UCSD-AML1 (cell line): ENCODE measurements around the gene DAP3.
"Not testable (repeated sequence)": the region's sequence is repeated elsewhere in the genome, so short reads cannot be mapped to it uniquely, and the experiment has no call there.

Source experiments
- DNase-seq: peaks from one replicate; lab custom pipeline; 2025; ENCODE audit not compliant: unreplicated experiment; lab: John Stamatoyannopoulos, UW

The DAP3 gene

DNA sequence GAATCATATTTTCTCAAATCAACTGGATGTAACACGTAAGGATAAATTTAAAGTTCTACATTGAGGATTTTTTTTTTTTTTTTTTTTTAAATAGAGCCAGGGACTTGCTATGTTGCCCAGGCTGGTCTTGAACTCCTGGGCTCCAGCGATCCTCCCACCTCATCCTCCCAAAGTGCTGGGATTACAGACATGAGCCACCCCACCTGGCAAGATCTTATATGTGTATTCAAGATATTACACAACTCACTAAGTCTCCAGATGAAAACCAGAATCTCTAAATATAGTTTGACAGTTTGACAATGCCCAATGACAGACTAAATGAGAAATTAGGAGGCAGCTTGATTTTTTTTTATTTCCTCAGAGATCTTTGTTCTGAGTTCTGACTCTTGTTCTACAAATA, 7.1 kb upstream of the DAP3 start:
- DNase-seq = no peak

DNA sequence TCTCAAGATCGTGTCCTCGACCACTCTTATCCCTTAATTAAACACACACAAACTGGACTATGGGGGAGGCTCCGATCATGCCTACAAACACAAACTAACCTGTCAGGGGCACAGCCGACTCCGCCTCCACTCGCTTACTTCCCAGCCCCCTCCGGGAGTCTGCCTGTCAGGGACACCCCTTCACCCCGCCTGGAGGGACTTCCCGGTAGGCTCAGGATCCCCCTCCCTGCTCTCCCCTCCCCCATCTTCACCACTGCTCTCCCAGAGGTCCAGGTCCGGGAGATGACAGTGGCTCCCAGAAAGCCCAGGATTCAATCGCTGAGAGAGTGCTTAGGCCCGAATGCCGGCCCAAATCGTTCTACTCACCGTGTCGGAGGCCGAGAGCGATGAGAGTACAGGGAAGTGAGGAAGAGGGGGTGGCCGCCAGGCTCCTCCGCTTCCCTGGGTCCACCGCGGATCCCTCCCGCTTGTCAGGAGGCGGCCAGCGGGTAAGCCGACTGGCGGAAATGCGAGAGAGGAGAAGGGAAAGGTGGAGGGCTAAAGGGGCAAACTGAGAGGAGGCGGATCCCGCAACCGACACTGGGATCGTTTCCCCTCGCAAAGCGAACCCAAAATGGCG, 1.1 kb upstream of the DAP3 start:
- not testable (repeated sequence) for DNase-seq

DNA sequence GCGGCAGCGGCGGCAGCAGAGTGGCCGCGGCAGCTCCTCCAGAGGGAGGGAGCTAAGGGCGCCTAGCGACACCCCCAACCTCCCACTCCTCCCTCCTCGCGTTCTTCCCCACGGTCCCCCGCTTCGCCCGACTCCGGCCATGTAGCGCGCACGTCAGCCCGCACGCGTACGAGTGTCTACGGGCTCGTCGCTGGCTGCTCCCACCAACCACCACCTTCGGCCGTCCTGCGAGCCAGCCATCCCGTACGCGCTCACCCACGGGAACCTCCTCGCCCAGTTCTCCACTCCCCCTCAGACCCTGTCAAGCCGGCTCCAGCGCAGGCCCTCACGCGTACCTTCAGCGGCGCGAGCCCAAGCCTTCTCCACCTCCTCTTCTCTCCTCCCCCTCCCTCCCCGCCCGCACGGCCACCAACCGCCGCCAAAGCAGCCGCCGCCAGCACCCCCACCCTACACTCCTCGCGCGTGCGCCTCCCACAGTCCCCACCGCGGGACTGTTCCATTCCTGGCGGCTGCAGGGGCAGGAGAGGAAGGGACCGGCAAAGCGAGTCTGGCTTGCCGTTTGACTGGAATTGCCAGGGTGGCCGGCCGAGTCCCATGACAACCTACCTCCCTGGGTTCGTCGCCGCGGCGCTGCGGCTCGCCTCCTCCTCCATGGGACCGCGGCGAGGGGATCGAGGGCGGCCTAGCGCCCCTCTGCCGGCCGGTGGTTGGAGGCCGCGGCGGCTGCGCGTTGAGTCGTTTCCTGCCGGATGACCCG, 389 bp upstream of the DAP3 start, which contains the start of gene YY1AP1:
Gene YY1AP1 (minus strand): TSS at position 451 of the 757 bp plus-strand sequence. CDS start 8,338 bp downstream, outside the sequence.
- peak; percentile 92 for DNase-seq

DNA sequence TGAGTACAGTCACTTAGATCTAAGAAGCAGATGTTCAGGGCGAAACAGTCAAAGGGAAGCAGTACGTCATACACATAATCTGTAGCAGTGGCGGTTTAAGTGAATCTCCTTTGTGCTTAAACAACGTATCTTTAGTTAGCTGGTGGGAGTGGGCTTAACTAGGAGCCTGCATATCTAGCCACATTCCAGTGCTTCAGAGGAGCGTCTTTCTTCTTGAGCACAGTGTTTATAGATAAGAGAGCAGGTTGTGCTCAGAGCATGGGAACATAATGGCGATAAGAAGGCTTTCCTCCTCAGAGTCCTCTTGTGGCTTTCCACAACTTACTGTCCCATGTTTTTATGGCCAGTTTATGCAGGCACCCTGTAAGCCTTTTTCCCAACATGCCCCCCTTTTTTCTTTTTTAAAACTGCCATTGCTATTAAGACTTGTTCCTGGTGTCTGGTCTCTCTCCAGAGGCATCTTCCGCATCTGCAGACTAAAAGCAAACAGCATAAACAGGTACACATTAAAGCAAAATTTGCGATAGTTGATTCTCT, 3.2 kb downstream of the DAP3 start:
- no peak for DNase-seq

DNA sequence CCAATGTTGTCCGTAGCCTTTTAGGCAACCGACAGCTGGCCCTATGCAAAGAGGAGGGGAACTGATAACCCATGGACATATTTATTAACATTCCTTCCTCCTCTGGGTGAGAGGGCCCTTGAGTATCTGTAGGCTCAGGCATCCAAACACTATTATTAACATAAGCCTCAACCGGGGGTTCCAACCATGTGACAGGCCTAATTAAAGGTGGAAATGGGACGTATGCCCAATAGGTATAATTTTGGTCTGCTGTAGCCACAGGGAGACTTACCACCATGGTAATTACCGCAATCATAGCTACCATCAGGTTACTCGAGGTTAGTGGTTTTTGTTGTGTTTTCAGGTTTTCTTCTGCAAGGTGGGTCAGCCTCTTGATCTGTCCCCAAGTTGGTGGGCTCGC, 5.3 kb downstream of the DAP3 start:
- DNase-seq = no peak

DNA sequence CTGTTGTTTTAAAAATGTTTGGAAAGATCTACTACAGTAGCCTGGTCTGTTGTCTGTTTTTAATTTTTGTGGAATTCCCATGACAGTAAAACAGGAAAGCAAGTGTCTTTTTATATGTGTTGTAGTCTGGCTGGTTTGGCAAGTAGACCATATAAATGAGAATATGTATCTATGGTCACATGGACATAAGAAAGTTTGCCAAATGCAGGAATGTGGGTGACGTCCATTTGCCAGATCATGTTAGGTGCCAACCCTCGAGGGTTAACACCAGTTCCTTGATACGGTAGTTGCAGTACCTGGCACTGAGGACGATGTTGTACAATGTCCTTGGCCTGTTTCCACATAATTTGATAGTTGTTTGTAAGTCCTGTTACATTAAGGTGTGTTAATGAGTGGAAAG, 6.2 kb downstream of the DAP3 start:
- DNase-seq = no peak

DNA sequence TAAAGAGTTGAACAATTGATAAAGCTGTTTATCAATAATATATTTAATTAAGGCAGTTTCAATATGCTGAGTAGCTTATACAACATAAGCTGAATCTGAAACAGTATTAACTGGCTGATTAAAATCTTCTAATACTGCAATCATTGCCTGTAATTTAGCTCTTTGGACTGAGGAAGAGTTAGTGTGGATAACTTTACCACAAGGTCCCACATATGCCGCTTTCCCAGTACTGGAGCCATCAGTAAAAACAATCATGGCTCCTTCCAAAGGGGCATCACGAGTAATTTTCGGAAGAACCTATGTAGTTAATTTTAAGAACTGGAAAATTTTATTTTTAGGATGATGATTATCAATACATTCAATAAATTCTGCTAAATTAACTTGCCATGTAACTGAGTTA, 6.7 kb downstream of the DAP3 start:
- no peak for DNase-seq

DNA sequence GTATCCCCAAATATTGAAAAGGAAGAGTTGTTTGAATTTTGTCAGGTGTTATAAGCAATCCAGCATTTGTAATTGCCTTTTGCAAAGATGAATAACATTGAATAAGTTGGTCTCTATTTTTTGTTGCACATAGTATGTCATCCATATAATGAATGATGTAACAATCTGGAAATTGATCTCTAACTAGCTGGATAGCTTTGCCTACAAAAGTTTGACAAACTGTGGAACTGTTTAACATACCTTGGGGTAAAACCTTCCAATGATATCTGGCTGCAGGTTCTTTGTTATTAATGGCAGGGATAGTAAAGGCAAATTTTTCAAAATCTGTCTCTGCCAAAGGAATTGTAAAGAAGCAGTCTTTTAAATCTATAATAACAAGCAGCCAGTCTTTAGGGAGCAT, 7.6 kb downstream of the DAP3 start:
- DNase-seq = no peak

DNA sequence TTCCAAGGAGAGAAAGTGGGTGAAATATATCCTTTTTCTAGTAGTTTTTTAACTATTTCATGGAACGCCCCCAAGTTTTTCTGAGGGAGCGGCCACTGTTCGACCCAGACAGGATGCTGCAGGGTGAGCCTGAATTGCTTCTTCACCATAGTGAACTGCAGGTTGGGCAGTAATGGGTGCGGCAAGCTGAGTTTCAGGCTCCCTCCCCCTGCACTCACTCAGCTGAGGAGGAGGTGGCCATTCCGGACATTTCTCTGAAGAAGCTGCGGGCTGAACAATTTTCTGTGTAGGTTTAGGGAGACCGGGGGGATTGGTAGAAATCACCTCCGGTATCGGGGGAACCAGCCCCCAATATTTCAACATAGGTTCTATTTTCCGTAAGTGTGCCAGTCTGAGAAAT, 8.2 kb downstream of the DAP3 start:
- no peak for DNase-seq

DNA sequence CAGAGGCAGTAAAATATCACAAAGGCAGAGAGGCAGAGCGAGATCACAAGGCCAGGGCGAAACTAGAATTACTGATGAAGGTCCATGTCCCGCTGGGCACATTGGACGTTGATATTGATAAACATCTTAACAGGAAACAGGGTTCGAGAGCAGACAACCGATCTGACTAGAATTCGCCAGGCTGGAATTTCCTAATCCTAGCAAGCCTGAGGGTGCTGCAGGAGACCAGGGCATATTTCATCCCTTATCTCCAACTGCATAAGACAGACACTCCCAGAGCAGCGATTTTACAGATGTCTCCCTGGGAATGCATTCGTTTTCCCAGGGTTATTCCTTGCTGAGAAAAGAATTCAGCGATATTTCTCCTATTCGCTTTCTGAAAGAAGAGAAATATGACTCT, 8.7 kb downstream of the DAP3 start:
- not testable (repeated sequence) for DNase-seq

DNA sequence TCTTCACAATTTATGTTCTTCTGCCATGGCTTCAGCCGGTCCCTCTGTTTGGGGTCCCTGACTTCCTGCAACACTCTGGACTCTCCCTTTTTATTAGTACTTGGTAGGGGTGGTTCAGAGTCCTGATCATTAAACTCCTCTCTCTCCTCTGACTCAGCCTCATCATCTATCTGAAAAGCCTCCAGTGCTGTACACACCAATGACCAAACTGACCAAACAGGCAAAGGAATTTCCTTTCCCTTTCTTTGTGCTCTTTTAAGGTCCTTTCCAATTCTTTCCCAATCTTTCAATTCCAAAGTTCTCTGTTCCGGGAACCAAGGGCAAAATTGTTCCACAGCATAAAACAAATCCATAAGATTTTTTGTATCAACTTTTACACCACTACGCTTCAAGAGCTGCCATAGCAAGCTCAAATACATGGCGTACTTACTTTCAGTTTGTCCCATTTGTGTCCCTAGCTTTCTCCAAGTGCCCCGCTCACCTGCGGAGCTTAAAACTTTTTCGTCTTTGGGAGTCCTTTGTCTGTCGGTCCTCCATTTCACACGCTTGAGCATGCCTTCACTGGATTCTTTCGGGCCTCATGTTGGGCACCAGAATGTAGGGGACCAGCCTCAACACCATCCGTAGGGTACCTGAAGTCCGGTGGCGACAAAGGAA, 9.6 kb downstream of the DAP3 start:
- DNase-seq = no peak

DNA sequence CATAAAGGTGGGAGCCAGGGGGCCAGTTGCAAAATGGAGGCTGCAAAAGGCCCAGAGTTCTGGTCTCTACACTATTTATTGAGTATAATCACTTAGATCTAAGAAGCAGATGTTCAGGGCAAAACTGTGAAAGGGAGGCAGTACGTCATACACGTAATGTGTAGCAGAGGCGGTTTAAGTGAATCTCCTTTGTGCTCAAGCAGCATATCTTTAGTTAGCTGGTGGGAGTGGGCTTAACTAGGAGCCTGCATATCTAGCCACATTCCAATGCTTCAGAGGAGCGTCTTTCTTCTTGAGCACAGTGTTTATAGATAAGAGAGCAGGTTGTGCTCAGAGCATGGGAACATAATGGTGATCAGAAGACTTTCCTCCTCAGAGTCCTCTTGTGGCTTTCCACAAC, 10.2 kb downstream of the DAP3 start:
- DNase-seq = not testable (repeated sequence)

DNA sequence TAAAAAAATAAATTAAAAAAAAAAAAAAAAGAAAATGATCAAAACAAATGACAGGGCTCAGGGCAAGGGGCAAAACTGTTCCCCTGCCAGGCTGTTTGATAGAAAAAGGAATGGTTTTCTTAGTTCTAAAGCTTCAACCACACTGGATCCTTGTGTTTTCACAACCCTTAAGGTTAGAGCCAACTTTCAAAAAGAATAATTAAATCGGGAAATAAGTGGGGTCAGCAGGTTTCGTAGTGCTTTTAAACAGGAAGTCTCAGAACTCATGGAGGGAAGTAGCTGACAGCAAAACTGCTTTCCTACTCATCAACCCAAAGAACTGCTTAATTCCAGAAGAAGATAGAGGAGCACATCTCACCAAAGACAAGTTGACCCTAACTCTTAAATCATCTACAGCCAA, 12.8 kb downstream of the DAP3 start:
- DNase-seq = not testable (repeated sequence)

DNA sequence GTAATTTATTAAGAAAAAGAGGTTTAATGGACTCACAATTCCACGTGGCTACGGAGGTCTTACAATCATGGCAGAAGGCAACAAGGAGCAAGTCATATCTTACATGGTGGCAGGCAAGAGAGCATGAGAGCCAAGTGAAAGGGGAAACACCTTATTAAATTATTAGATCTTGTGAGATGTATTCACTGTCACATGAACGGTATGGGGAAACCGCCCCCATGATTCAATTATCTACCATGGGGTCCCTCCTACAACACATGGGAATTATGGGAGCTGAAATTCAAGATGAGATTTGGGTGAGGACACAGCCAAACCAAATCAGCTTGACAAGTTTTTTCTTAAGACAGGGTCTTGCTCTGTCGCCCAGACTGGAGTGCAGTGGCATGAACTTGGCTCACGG, 14.3 kb downstream of the DAP3 start:
- DNase-seq = no peak

DNA sequence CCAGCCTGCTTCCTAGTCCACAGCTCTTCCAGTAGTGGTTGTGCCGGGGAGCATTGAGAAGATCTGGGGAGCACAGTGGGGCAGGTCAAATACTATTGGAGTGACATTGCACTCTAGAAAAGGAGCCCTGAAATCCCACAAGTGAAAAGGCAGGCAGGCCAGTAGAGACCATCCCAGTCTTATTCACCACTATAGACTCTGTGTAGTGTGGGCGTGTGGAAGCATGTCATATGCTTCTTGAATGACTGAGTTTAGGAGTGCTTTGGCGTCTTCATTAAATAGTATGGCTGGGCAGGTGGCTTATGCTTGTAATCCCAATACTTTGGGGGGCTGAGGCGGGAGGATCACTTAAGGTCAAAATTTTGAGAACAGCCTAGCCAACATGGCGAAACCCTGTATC, 15.5 kb downstream of the DAP3 start:
- not testable (repeated sequence) for DNase-seq

DNA sequence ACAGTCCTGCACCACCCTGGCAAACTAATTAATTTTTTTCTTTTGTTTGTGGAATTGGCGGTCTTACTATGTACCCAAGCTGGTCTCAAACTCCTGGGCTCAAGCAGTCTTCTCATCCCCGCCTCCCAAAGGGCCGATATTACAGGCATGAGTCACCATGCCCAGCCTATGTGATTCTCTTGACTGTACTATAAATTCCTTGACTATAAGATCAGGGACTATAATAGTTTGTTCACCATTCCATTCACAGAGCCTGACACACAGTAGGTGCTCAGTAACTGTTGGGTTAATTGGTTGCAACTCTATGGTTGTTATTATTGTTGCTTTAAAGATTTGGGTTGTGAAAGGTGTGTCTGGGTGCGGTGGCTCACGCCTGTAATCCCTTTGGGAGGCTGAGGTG, 17.2 kb downstream of the DAP3 start:
- DNase-seq = no peak

DNA sequence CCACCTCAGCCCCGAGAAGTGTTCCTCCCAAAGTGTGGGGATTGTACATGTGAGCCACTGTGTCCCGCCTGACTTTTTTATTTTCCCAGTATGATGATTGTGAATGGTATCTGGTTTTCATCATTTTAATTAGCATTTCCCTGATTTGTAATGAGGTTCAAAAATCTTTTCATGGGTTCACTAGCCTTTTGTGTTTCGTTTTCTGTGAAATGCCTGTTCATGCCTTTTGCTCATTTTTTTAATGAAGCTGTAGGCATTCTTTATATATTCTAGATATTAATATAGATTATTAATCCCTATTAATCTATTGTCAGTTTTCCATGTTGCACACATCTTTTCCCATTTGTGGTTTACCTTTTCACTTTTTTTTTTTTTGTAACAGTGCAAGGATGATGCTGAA, 20.5 kb downstream of the DAP3 start:
- no peak for DNase-seq

DNA sequence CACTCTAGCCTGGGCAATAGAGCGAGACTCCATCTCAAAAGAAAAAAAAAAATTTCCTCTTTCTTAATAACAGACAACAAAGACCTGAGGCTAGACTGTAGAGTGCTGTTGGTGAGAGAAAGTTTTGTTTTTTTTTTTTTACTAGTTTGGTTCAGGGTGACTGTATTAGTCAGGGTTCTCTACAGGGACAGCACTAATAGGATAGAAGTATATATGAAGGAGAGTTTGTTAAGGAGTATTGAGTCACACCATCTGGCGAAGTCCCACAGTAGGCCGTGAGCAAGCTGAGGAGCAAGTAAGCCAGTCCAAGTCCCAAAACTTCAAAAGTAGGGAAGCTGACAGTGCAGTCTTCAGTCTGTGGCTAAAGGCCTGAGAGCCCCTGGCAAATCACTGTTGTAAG, 22.6 kb downstream of the DAP3 start:
- DNase-seq = not testable (repeated sequence)

DNA sequence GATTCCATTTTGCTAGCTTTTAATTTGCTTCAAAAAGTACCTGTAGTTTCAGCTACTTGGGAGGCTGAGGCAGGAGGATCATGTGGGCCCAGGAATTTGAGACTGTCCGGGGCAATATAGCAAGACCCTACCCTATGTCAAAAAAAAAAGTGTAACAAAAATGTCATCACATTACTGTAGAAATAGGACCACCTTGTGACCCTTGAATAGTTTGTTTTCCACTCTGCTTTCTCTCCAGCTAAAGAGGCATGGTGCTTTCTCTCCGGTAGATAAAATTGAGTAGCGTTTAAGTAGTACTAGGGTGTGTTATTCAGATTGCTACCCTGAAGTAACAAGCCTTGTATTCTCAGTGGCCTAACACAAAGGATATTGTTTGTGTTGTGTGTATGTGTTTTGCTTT, 23.7 kb downstream of the DAP3 start:
- not testable (repeated sequence) for DNase-seq

DNA sequence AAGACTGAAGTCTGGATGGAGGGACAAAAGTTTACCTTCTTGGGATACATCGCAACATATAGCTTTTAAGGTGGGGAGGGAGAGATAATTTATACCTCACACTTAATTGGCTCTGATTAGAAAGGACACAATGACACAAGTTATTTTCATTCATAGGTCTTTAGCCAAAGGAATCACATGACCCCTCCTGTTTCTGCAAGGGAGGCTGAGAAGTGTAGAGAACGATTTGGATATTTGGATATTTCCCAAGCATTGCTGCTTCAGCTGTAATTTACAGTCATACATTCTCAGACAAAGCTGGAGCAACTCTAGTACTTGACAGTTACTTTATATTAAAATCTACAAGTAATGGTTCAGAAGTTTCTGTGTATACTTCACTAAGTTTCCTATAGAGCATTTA, 24.2 kb downstream of the DAP3 start:
- no peak for DNase-seq

DNA sequence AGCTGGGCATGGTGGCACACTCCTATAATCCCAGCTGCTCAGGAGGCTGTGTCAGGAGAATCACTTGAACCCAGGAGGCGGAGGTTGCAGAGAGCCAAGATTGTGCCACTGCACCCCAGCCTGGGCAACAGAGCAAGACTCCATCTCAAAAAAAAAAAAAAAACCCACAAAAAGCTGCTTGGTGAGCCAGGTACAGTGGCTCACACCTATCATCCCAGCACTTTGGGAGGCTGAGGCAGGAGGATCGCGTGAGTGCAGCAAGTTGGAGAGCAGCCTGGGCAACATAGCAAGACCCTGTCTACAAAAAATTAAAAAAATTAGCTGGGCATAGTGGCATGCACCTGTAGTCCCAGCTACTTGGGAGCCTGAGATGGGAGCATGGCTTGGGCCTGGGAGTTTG, 26.2 kb downstream of the DAP3 start:
- DNase-seq = not testable (repeated sequence)

DNA sequence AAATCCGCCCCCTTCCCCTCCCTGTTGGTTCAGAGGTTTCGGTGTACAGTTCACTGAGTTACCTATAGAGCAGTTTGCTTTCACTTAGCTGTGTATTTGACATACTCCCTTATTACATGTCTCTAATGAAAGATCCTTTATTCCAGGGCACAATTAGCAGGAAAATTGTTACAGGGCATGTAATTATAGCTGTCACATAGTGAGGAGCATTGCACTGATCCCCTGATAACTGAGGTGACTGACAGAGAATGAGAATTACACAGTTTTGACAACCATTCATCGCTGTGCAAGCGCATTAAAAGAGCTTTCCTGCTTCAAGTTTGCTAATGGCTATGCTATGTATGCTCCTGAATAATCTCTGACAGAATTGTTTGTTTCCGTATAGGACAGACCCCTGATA, 26.9 kb downstream of the DAP3 start:
- no peak for DNase-seq
